ENCODE measurements around the gene LSM11.
A peak's percentile ranks its signal among the peaks of the same experiment; 100 is the strongest.

The LSM11 gene

GRCh38 chr5:157732596-157733262 lies 10.8 kb upstream of the LSM11 start:
- DNase-seq (ENCODE audit: low read depth in 2 of 2): no peak

GRCh38 chr5:157734436-157734835 lies 9.1 kb upstream of the LSM11 start:
- no peak for DNase-seq (ENCODE audit: low read depth in 2 of 2)

GRCh38 chr5:157735991-157736390 lies 7.5 kb upstream of the LSM11 start:
- no peak for DNase-seq (ENCODE audit: low read depth in 2 of 2)

- DNase-seq (ENCODE audit: low read depth in 2 of 2): no peak
These were observed 3.9 kb upstream of the LSM11 start for GRCh38 chr5:157739388-157740228.

GRCh38 chr5:157740229-157740610 lies 3.3 kb upstream of the LSM11 start:
- no peak for DNase-seq (ENCODE audit: low read depth in 2 of 2)

- DNase-seq (ENCODE audit: low read depth in 2 of 2): no peak
These were observed 2.4 kb upstream of the LSM11 start for GRCh38 chr5:157741131-157741530.

- DNase-seq (ENCODE audit: low read depth in 2 of 2): peak in 1 of 2 donors; percentile 1
These were observed 819 bp downstream of the LSM11 start for GRCh38 chr5:157744051-157745011.

GRCh38 chr5:157745041-157745456 lies 1.5 kb downstream of the LSM11 start:
- no peak for DNase-seq (ENCODE audit: low read depth in 2 of 2)

GRCh38 chr5:157747173-157747740 lies 3.7 kb downstream of the LSM11 start:
- no peak for DNase-seq (ENCODE audit: low read depth in 2 of 2)

GRCh38 chr5:157747766-157748700 lies 4.5 kb downstream of the LSM11 start:
- no peak for DNase-seq (ENCODE audit: low read depth in 2 of 2)

GRCh38 chr5:157748760-157749461 lies 5.4 kb downstream of the LSM11 start:
- no peak for DNase-seq (ENCODE audit: low read depth in 2 of 2)

- DNase-seq (ENCODE audit: low read depth in 2 of 2): no peak
These were observed 5.9 kb downstream of the LSM11 start for GRCh38 chr5:157749462-157749799.

GRCh38 chr5:157750320-157750719 lies 6.8 kb downstream of the LSM11 start:
- DNase-seq (ENCODE audit: low read depth in 2 of 2): no peak

GRCh38 chr5:157756122-157756521 lies 12.6 kb downstream of the LSM11 start:
- no peak for DNase-seq (ENCODE audit: low read depth in 2 of 2)

GRCh38 chr5:157758706-157759105 lies 15.2 kb downstream of the LSM11 start:
- no peak for DNase-seq (ENCODE audit: low read depth in 2 of 2)

- no peak for DNase-seq (ENCODE audit: low read depth in 2 of 2)
These were observed 18.4 kb downstream of the LSM11 start for GRCh38 chr5:157761690-157762621.

GRCh38 chr5:157764531-157764930 lies 21.0 kb downstream of the LSM11 start:
- no peak for DNase-seq (ENCODE audit: low read depth in 2 of 2)

- DNase-seq (ENCODE audit: low read depth in 2 of 2): no peak
These were observed 22.9 kb downstream of the LSM11 start for GRCh38 chr5:157766442-157766841.

- DNase-seq (ENCODE audit: low read depth in 2 of 2): no peak
These were observed 23.4 kb downstream of the LSM11 start for GRCh38 chr5:157766902-157767301.
